ENCODE data around the gene ATP6V1F.

DNA sequence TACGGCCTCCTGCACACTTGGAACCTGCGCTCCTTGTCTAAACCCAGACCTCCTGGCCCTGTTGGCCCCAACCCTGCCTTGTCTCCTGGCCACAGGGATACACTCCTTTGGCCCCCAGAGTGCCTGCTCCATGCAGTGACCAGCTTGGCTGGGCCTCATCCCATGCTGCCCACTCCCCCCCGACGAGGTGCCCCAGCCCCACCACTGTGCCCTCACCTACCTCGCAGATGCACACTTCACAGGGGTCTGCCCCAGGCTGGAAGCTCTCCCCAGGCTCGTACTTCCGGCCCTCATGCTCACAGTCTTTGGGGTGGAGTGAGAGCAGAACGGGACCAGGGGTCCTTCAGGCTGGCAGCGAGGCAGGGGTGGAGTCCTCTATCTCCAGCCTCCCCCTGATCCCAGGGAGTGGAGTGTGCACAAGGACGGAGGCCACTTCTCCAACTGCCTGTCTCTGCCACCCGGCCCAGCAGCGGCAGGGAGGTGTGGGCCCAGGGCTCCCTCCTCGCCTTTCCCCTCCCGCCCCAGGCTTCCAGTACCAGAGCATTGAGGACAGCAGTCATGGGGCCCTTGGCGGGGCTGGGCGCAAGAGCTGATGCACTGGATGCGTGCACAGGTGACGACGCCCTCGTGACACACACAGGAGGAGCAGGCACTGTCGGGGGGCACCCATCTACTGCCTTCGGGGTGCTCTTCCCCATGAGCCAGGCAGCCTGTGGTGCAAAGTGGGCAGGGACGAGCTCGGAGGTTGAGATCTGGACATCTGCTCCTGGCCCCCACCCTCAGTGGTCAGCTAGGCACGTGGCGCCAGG, 22.1 kb downstream of the ATP6V1F start:
- no peak for TF ChIP-seq POLR2A (IDR thresholded peaks at IDR 0.05; ENCODE audit: low read depth, low read length)
- TF ChIP-seq TAF1 (IDR thresholded peaks at IDR 0.05; ENCODE audit: borderline replicate concordance, low read depth, low read length), result no peak

All from GM12892 (cell line).